Right lobe of liver (tissue), 4 donors: ENCODE results near the gene TMC1.

Experiments
- CTCF ChIP-seq, 4 donors: fragments of 200-600 bp in 3 of 4; fragments of 450-650 bp in 1 of 4; IDR thresholded peaks; one replicate each; pipeline versions ENCODE4 v1.5.1 to v1.8.0; 2016 to 2022; ENCODE audit warnings: antibody characterized with exemption in 4 of 4, mild to moderate bottlenecking in 2 of 4
- POLR2A ChIP-seq: fragments of 450-650 bp; IDR thresholded peaks from one replicate; pipeline ENCODE4 v1.6.1; 2017; ENCODE audit warnings: antibody characterized with exemption, mild to moderate bottlenecking
- donor health status: DM: no; HTN: no; CAD: no.
- donor health status: DM: no; HTN: no; CAD: no.
- donor health status: DM: no; HTN: yes; CAD: no.

- no peak for TF ChIP-seq POLR2A
- no peak for TF ChIP-seq CTCF (IDR thresholded peaks at IDR 0.05)
Observed at GRCh38 chr9:72534931-72535330, 13.5 kb downstream of the TMC1 start.
